Kidney (tissue), 22 donors: Measurements from ENCODE around the gene ERMARD. TPM values are rescaled to one million over a fixed set of nuclear protein-coding genes. Genes with fewer than 3 reads are reported as not detected.

Experiments
- DNase-seq, 5 donors: peaks; one replicate each; pipeline ENCODE4 v3.0.0-alpha.2; 2013 to 2020
- FAIRE-seq: peaks from 2 replicates; lab custom pipeline; 2012; peaks lifted over from hg19 to GRCh38; lab: Jason Lieb, UNC
- H3K27ac ChIP-seq, 2 donors: one replicate each; pipeline ENCODE4 v1.7.0; 2013; ENCODE audit warnings: low read depth in 2 of 2, low read length in 2 of 2, inconsistent platforms in 1 of 2
- H3K27me3 ChIP-seq: one replicate; pipeline ENCODE4 v1.7.1; 2013; ENCODE audit warnings: low read length, inconsistent platforms; ENCODE audit not compliant: control insufficient read depth, insufficient read depth
- H3K36me3 ChIP-seq, 3 donors: one replicate each; pipeline versions ENCODE4 v1.7.0 to v1.7.1; 2013; ENCODE audit warnings: low read length in 3 of 3, control low read depth in 1 of 3, inconsistent platforms in 1 of 3; ENCODE audit not compliant: insufficient read depth in 3 of 3, control insufficient read depth in 2 of 3
- H3K4me1 ChIP-seq, 3 donors: one replicate each; pipeline versions ENCODE4 v1.7.0 to v1.7.1; 2013; ENCODE audit warnings: low read length in 3 of 3, inconsistent platforms in 1 of 3, low read depth in 1 of 3; ENCODE audit not compliant: control insufficient read depth in 2 of 3, insufficient read depth in 2 of 3
- H3K4me3 ChIP-seq, 3 donors: one replicate each; pipeline versions ENCODE4 v1.7.0 to v1.8.1; 2013; ENCODE audit warnings: low read length in 3 of 3, control low read depth in 1 of 3, inconsistent platforms in 1 of 3
- H3K9ac ChIP-seq, 3 donors: one replicate each; pipeline versions ENCODE4 v1.7.0 to v1.7.1; 2013; ENCODE audit warnings: low read length in 3 of 3, control low read depth in 1 of 3, inconsistent platforms in 1 of 3
- H3K9me3 ChIP-seq, 3 donors: one replicate each; pipeline versions ENCODE4 v1.7.0 to v1.7.1; 2013; ENCODE audit warnings: low read length in 3 of 3, control low read depth in 1 of 3, inconsistent platforms in 1 of 3; ENCODE audit not compliant: control insufficient read depth in 2 of 3, insufficient read depth in 1 of 3
- intact Hi-C: fragments of 100-400 bp; cut with DNase I; formaldehyde crosslinking; loops from one replicate; pipeline ENCODE4 v1.11.1; 2022
- long read RNA-seq, 10 donors: library from polyadenylated mRNA in 1 of 10; unstranded in 1 of 10; transcript quantifications; one replicate each; pipeline ENCODE4 v2.0.0 and lab custom pipeline, GENCODE V29; 2021 to 2026
- polyA plus RNA-seq: library from polyadenylated mRNA; stranded (reverse); fragments of 350-450 nt; fragmentation: Illumina TruSeq; extraction: RNeasy Lipid Tissue Mini Kit (QIAGEN cat#74804); gene quantifications from one replicate; pipeline ENCODE4 v1.2.3, GENCODE V29; 2014; ENCODE audit warnings: low read depth, low replicate concordance; ENCODE audit not compliant: insufficient read depth
- total RNA-seq: library from RNA; stranded (reverse); fragmentation: NEBNext Ultra II Directional; extraction: Animal tissue kit (Norgen Biotek cat#: 25700); gene quantifications from one replicate; pipeline ENCODE4 v1.2.1, GENCODE V29; 2021
- TF ChIP-seq, protein P1 (sequence below): IDR thresholded peaks from 3 replicates; pipeline ENCODE4 v1.5.1; 2012; ENCODE audit warnings: mild to moderate bottlenecking, moderate library complexity, borderline replicate concordance; ENCODE audit not compliant: insufficient read depth; ENCODE audit errors: extremely low read depth
- donor health status: control.
- donor health status: control.
- donor health status: control.
- donor health status: control.
- donor health status: control.
- donor health status: DM: yes; HTN: yes; CAD: no.
- donor health status: Normal renal cell carcinoma (clear cell type).

The ERMARD gene
- total RNA-seq (36.8 TPM), polyA plus RNA-seq (22.3 TPM)
- long read RNA-seq, donor 1, partial matches to known transcripts, result 0 of 1 reads
- long read RNA-seq, donor 1, other reads (novel, unspliced or antisense), result 0 of 1 reads
- long read RNA-seq, donor 2, partial matches to known transcripts, result 7 of 11 reads
- long read RNA-seq, donor 2, other reads (novel, unspliced or antisense), result 0 of 11 reads
- long read RNA-seq, donor 3, partial matches to known transcripts, result 14 of 17 reads
- long read RNA-seq, donor 3, other reads (novel, unspliced or antisense), result 0 of 17 reads
- long read RNA-seq, donor 4, partial matches to known transcripts, result 0 of 4 reads
- long read RNA-seq, donor 4, other reads (novel, unspliced or antisense), result 0 of 4 reads
- long read RNA-seq, donor 5, result 0 reads
- long read RNA-seq, donor 6, partial matches to known transcripts, result 8 of 10 reads
- long read RNA-seq, donor 6, other reads (novel, unspliced or antisense), result 0 of 10 reads
- long read RNA-seq, donor 7, partial matches to known transcripts, result 13 of 27 reads
- long read RNA-seq, donor 7, other reads (novel, unspliced or antisense), result 14 of 27 reads
- long read RNA-seq, donor 8, partial matches to known transcripts, result 0 of 5 reads
- long read RNA-seq, donor 8, other reads (novel, unspliced or antisense), result 0 of 5 reads
- long read RNA-seq, donor 9, partial matches to known transcripts, result 0 of 2 reads
- long read RNA-seq, donor 9, other reads (novel, unspliced or antisense), result 0 of 2 reads
- long read RNA-seq, donor 10, partial matches to known transcripts, result 6 of 9 reads
- long read RNA-seq, donor 10, other reads (novel, unspliced or antisense), result 0 of 9 reads

- H3K27ac ChIP-seq, result peak within 1 kb of the TSS; percentile 95
- no peaks in the 10 kb centered on the region for H3K36me3 ChIP-seq
- intact Hi-C loops, result no loop called here
- H3K27me3 ChIP-seq, result no peaks in the 10 kb centered on the region
- peak; percentile 97 to 98 (median 97) for DNase-seq
- FAIRE-seq, result no peak
- peaks cover 5 to 11% (median 6%) of the 10 kb centered on the region in 3 donors for H3K4me1 ChIP-seq
- H3K9ac ChIP-seq, result peak within 1 kb of the TSS; percentile 84 to 99 (median 97)
- peaks cover 0 to 2% (median 0%) of the 10 kb centered on the region in 3 donors for H3K9me3 ChIP-seq
- peak within 1 kb of the TSS; percentile 81 to 89 (median 83) for H3K4me3 ChIP-seq
- TF ChIP-seq, protein P1, sequence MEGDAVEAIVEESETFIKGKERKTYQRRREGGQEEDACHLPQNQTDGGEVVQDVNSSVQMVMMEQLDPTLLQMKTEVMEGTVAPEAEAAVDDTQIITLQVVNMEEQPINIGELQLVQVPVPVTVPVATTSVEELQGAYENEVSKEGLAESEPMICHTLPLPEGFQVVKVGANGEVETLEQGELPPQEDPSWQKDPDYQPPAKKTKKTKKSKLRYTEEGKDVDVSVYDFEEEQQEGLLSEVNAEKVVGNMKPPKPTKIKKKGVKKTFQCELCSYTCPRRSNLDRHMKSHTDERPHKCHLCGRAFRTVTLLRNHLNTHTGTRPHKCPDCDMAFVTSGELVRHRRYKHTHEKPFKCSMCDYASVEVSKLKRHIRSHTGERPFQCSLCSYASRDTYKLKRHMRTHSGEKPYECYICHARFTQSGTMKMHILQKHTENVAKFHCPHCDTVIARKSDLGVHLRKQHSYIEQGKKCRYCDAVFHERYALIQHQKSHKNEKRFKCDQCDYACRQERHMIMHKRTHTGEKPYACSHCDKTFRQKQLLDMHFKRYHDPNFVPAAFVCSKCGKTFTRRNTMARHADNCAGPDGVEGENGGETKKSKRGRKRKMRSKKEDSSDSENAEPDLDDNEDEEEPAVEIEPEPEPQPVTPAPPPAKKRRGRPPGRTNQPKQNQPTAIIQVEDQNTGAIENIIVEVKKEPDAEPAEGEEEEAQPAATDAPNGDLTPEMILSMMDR, result no peak
Measured at GRCh38 chr6:169751242-169752073, at the start of gene ERMARD, which contains the start of gene DYNLT2. ERMARD (plus strand) TSS chr6:169751622; CDS start chr6:169751658, 36 bp downstream. DYNLT2 (minus strand) TSS chr6:169751572; CDS start chr6:169751458, 114 bp downstream.

- peaks cover 4 to 18% (median 14%) of the 10 kb centered on the region in 3 donors for H3K4me1 ChIP-seq
- peaks cover 2 to 5% (median 4%) of the 10 kb centered on the region in 3 donors for H3K36me3 ChIP-seq
- TF ChIP-seq, protein P1, result no peak
- peak within 1 kb of the TSS; percentile 75 to 97 (median 82) for H3K4me3 ChIP-seq
- no peaks in the 10 kb centered on the region for H3K27me3 ChIP-seq
- FAIRE-seq, result no peak
- DNase-seq, result peak; percentile 97 to 99 (median 98)
- intact Hi-C loops, result no loop called here
- no peaks in the 10 kb centered on the region for H3K9me3 ChIP-seq
- H3K9ac ChIP-seq, result peak within 1 kb of the TSS; percentile 50 to 96 (median 73)
- H3K27ac ChIP-seq, result peak within 1 kb of the TSS; percentile 92 to 93
Measured at GRCh38 chr6:169701954-169702839, 49.2 kb upstream of the ERMARD start, which contains the start of the genes C6orf120 and WDR27. C6orf120 (plus strand) TSS chr6:169702126; CDS start chr6:169702460, 334 bp downstream. WDR27 (minus strand) TSS chr6:169702029; CDS start chr6:169689005, 13,024 bp downstream.
